Right lobe of liver (tissue), 6 donors: Measurements from ENCODE around the gene IVL. TPM values are rescaled to one million over a fixed set of nuclear protein-coding genes. Genes with fewer than 3 reads are reported as not detected.

Source experiments
- ATAC-seq, 4 donors: fragments of 200-7000 bp; cut with Tn5 transposase; one replicate each; pipeline ENCODE4 v1.9.1; 2020; ENCODE audit warnings: mild to moderate bottlenecking in 4 of 4, moderate library complexity in 4 of 4
- DNase-seq, 3 donors: peaks; one replicate each; pipeline ENCODE4 v3.0.0-alpha.2; 2020
- H3K27ac ChIP-seq, 3 donors: fragments of 200-600 bp; one replicate each; pipeline ENCODE4 v1.8.0; 2022
- H3K27me3 ChIP-seq, 2 donors: fragments of 200-600 bp; one replicate each; pipeline ENCODE4 v1.8.0; 2022
- H3K36me3 ChIP-seq, 4 donors: fragments of 200-600 bp; sonication (generic) in 1 of 4; one replicate each; pipeline versions ENCODE4 v1.5.1 to v1.8.0; 2017 to 2022; ENCODE audit warnings: control low read depth in 1 of 4
- H3K4me1 ChIP-seq, 4 donors: fragments of 200-600 bp; sonication (generic) in 1 of 4; one replicate each; pipeline versions ENCODE4 v1.5.1 to v1.8.0; 2017 to 2022; ENCODE audit warnings: control low read depth in 1 of 4
- H3K4me3 ChIP-seq, 3 donors: fragments of 200-600 bp; one replicate each; pipeline ENCODE4 v1.8.0; 2022
- H3K9me3 ChIP-seq, 4 donors: fragments of 200-600 bp; sonication (generic) in 1 of 4; one replicate each; pipeline versions ENCODE4 v1.5.1 to v1.8.0; 2017 to 2022; ENCODE audit warnings: control low read depth in 1 of 4
- CTCF ChIP-seq, 4 donors: fragments of 200-600 bp in 3 of 4; fragments of 450-650 bp in 1 of 4; IDR thresholded peaks; one replicate each; pipeline versions ENCODE4 v1.5.1 to v1.8.0; 2016 to 2022; ENCODE audit warnings: antibody characterized with exemption in 4 of 4, mild to moderate bottlenecking in 2 of 4
- POLR2A ChIP-seq: fragments of 450-650 bp; IDR thresholded peaks from one replicate; pipeline ENCODE4 v1.6.1; 2017; ENCODE audit warnings: antibody characterized with exemption, mild to moderate bottlenecking
- WGBS: methylation state at CpG from one replicate; pipeline ENCODE4 v1.1.6; 2018; ENCODE audit warnings: low coverage, low lambda C conversion rate; ENCODE audit not compliant: insufficient coverage; ENCODE audit errors: missing lambda C conversion rate; 5-methylcytosine and 5-hydroxymethylcytosine counted together
- intact Hi-C, 2 donors: fragments of 100-400 bp; cut with DNase I; formaldehyde crosslinking; loops; one replicate each; pipeline versions ENCODE4 v1.11.2 to v1.14.1; 2022
- total RNA-seq, 6 experiments: library from RNA; depleted of rRNA in 2 of 6; stranded (reverse); fragments of >200 nt in 2 of 6; fragmentation: NEBNext Ultra II Directional in 3 of 6; extraction: Animal tissue kit (Norgen Biotek cat#: 25700) in 3 of 6; gene quantifications; one replicate each; pipeline versions ENCODE4 v1.1.0 to v1.2.4, GENCODE V29; 2016 to 2023
- donor health status: DM: no; HTN: yes; CAD: no.
- donor health status: DM: no; HTN: no; CAD: no.
- donor health status: DM: no; HTN: no; CAD: no.
- donor health status: DM: no; HTN: yes; CAD: no.
- donor health status: DM: no; HTN: yes; CAD: no.

Gene IVL
- total RNA-seq, 6 experiments from 2014 or later: not detected

DNA sequence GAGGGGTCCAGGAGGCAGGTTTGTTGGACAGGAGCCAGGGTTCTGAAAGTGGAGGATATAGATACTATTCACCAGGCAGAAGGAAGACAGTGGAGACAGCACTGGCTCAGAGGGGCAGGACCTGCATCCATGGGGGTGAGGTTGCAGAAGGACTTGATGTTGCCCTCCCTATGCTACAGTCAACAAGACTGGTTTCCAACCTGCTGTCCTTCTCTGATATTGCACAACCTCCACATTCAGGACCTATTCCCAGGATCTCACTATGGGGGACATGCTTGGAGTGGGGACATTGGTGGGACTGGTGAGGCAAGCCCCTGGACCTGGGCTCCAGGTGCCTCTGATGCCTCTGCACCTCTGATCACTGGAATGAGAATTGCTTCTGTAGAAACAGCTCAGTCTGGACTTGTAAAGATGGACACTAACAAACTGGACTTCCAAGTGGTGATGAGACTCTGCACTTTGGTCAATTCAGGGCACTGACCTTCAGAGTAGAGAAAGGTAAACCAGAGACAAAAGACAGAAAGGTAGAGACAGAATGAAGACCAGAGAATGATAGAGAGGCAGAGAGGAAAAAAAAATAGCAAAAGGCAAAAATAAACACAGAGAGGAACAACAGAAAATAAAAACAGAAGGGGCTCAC lies 28.7 kb upstream of the IVL start:
- ATAC-seq: peak; percentile 83 to 89 (median 84)
- peak in 1 of 3 donors; percentile 64 for DNase-seq
- TF ChIP-seq POLR2A: no peak
- TF ChIP-seq CTCF (IDR thresholded peaks at IDR 0.05): no peak
- no peaks in the 10 kb centered on the region for H3K27me3 ChIP-seq
- no peak overlapping the region for H3K4me3 ChIP-seq
- no peaks in the 10 kb centered on the region for H3K9me3 ChIP-seq
- H3K27ac ChIP-seq: peak overlapping the region in 2 of 3 donors; percentile 13 to 56
- peaks cover 0 to 34% (median 14%) of the 10 kb centered on the region in 4 donors for H3K4me1 ChIP-seq
- H3K36me3 ChIP-seq: no peaks in the 10 kb centered on the region
- intact Hi-C loops: no loop called here

DNA sequence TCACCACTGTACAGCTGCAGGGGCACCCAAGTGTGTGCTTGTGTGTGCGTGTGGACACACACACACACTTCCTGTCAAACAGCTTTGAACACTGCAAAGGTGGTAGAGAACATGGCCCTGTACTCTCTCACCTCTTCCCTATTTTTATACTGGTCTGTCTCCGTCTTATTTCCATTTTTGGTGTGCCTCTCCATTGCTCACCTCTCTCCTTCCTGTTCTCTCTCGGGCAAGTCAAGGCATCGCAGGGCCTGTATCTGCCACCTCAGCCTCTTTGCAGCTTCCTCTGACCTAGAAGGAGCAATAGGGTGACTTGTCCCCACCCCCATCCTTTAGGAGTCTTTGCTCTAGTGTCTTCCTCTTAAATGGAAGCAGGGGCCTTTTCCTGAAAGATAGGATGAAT lies 28.0 kb upstream of the IVL start:
- Histone ChIP-seq H3K36me3 (no peaks in the 10 kb centered on the region), H3K27me3 (no peaks in the 10 kb centered on the region), H3K27ac (peak overlapping the region in 2 of 3 donors; percentile 13 to 56), H3K4me3 (no peak overlapping the region), H3K9me3 (no peaks in the 10 kb centered on the region), H3K4me1 (peaks cover 0 to 34% (median 14%) of the 10 kb centered on the region in 4 donors)
- ATAC-seq: peak in 3 of 4 donors; percentile 6 to 15 (median 8)
- 68% methylated on average over 3 of the region's 4 CpGs for WGBS
- DNase-seq: no peak
- no peak for TF ChIP-seq CTCF (IDR thresholded peaks at IDR 0.05)
- TF ChIP-seq POLR2A: no peak
- intact Hi-C loops: no loop called here

DNA sequence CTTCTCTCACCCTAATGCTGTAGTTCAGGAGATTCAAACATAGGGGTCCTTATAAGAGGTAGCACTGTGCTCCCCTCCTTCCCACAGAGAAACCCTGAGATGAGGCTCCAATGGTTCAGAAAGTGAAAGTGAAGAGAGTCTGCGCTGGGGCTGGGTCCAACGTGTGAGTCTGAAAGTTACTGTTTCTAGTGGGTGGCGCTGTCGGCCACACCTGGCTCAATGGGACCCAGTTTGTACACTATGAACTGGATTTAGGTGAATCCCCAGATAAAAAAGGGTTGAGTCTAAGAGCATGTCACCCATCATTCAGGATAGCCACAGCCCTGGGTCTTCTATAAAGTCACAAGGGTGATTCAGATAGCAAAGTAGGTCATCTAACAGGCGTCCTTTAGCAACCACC lies 27.4 kb upstream of the IVL start:
- H3K9me3 ChIP-seq: no peaks in the 10 kb centered on the region
- TF ChIP-seq POLR2A: no peak
- no peak for TF ChIP-seq CTCF (IDR thresholded peaks at IDR 0.05)
- H3K36me3 ChIP-seq: no peaks in the 10 kb centered on the region
- H3K4me1 ChIP-seq: peaks cover 0 to 40% (median 14%) of the 10 kb centered on the region in 4 donors
- no peak for DNase-seq
- intact Hi-C loops: no loop called here
- H3K27me3 ChIP-seq: no peaks in the 10 kb centered on the region
- H3K27ac ChIP-seq: peak overlapping the region in 1 of 3 donors; percentile 56
- 49% methylated on average over 5 of the region's 5 CpGs for WGBS
- ATAC-seq: peak; percentile 35 to 68 (median 49)
- no peak overlapping the region for H3K4me3 ChIP-seq

- H3K27ac ChIP-seq: no peak overlapping the region
- peaks cover 0 to 34% (median 14%) of the 10 kb centered on the region in 4 donors for H3K4me1 ChIP-seq
- DNase-seq: no peak
- no peak for TF ChIP-seq CTCF (IDR thresholded peaks at IDR 0.05)
- TF ChIP-seq POLR2A: no peak
- H3K9me3 ChIP-seq: no peaks in the 10 kb centered on the region
- no peak overlapping the region for H3K4me3 ChIP-seq
- ATAC-seq: no peak
- H3K36me3 ChIP-seq: no peaks in the 10 kb centered on the region
- H3K27me3 ChIP-seq: no peaks in the 10 kb centered on the region
- intact Hi-C loops: no loop called here
Measured at GRCh38 chr1:152884085-152884484, 24.3 kb upstream of the IVL start.

DNA sequence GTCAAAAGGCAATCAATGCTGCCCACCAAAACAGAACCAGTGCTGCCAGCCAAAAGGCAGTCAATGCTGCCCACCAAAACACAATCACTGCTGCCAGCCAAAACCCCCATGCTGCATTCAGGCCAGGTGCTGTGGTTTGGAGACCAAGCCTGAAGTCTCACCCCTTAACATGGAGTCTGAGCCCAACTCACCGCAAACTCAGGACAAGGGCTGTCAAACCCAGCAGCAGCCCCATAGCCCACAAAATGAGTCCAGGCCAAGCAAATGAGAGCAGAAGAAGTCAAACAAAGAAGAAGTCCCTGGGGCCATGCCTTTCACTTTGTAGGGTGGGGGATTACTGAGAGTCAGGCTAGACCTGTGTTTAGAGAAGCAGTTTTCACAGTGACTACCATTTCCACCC lies 23.8 kb upstream of the IVL start:
- WGBS: no CpG with 5 or more reads among the region's 1 CpG
- no peak overlapping the region for H3K4me3 ChIP-seq
- no peak for TF ChIP-seq CTCF (IDR thresholded peaks at IDR 0.05)
- TF ChIP-seq POLR2A: no peak
- no peak overlapping the region for H3K27ac ChIP-seq
- H3K9me3 ChIP-seq: no peaks in the 10 kb centered on the region
- DNase-seq: no peak
- no peaks in the 10 kb centered on the region for H3K36me3 ChIP-seq
- H3K27me3 ChIP-seq: no peaks in the 10 kb centered on the region
- H3K4me1 ChIP-seq: peaks cover 0 to 29% (median 12%) of the 10 kb centered on the region in 4 donors
- ATAC-seq: no peak
- intact Hi-C loops: no loop called here
